Breast epithelium (tissue), 3 donors: ENCODE results near the gene ADAMTSL5.

ENCODE experiments used
- POLR2A ChIP-seq: fragments of 450-650 bp; IDR thresholded peaks from one replicate; pipeline ENCODE4 v1.6.1; 2016; ENCODE audit warnings: antibody characterized with exemption, mild to moderate bottlenecking, moderate library complexity
- TF ChIP-seq, protein P1 (sequence below), 3 donors: fragments of 450-650 bp; IDR thresholded peaks; one replicate each; pipeline ENCODE4 v1.5.1; 2016 to 2017; ENCODE audit warnings: antibody characterized with exemption in 3 of 3, mild to moderate bottlenecking in 3 of 3, moderate library complexity in 3 of 3

- TF ChIP-seq POLR2A = no peak
- TF ChIP-seq, protein P1, sequence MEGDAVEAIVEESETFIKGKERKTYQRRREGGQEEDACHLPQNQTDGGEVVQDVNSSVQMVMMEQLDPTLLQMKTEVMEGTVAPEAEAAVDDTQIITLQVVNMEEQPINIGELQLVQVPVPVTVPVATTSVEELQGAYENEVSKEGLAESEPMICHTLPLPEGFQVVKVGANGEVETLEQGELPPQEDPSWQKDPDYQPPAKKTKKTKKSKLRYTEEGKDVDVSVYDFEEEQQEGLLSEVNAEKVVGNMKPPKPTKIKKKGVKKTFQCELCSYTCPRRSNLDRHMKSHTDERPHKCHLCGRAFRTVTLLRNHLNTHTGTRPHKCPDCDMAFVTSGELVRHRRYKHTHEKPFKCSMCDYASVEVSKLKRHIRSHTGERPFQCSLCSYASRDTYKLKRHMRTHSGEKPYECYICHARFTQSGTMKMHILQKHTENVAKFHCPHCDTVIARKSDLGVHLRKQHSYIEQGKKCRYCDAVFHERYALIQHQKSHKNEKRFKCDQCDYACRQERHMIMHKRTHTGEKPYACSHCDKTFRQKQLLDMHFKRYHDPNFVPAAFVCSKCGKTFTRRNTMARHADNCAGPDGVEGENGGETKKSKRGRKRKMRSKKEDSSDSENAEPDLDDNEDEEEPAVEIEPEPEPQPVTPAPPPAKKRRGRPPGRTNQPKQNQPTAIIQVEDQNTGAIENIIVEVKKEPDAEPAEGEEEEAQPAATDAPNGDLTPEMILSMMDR (IDR thresholded peaks at IDR 0.05) = no peak
Measured at GRCh38 chr19:1560286-1560882, 47.6 kb upstream of the ADAMTSL5 start.
